DND-41 (cell line): ENCODE results near the gene FBXW4.

ENCODE experiments used
- EZH2 ChIP-seq: IDR thresholded peaks from 3 replicates; pipeline ENCODE4 v1.6.1; 2012; ENCODE audit warnings: borderline replicate concordance, low read depth, mild to moderate bottlenecking, moderate library complexity, low read length, inconsistent platforms; ENCODE audit not compliant: severe bottlenecking
- TF ChIP-seq, protein P1 (sequence below): IDR thresholded peaks from 2 replicates; pipeline ENCODE4 v1.5.1; 2012; ENCODE audit warnings: borderline replicate concordance, low read length, moderate library complexity, mild to moderate bottlenecking; ENCODE audit not compliant: poor library complexity, severe bottlenecking; ENCODE audit errors: extremely low read depth

- TF ChIP-seq, protein P1, sequence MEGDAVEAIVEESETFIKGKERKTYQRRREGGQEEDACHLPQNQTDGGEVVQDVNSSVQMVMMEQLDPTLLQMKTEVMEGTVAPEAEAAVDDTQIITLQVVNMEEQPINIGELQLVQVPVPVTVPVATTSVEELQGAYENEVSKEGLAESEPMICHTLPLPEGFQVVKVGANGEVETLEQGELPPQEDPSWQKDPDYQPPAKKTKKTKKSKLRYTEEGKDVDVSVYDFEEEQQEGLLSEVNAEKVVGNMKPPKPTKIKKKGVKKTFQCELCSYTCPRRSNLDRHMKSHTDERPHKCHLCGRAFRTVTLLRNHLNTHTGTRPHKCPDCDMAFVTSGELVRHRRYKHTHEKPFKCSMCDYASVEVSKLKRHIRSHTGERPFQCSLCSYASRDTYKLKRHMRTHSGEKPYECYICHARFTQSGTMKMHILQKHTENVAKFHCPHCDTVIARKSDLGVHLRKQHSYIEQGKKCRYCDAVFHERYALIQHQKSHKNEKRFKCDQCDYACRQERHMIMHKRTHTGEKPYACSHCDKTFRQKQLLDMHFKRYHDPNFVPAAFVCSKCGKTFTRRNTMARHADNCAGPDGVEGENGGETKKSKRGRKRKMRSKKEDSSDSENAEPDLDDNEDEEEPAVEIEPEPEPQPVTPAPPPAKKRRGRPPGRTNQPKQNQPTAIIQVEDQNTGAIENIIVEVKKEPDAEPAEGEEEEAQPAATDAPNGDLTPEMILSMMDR = no peak
- no peak for TF ChIP-seq EZH2
Measured at GRCh38 chr10:101682172-101682825, 12.7 kb downstream of the FBXW4 start.
